WI38 (cell line): ENCODE results near the gene BCAS3.

Experiments
- H3K4me3 ChIP-seq: 2 replicates; pipeline ENCODE4 v1.5.1; 2011; ENCODE audit warnings: low read depth, mild to moderate bottlenecking, control low read depth, low read length
- TF ChIP-seq, protein P1 (sequence below): IDR thresholded peaks from 2 replicates; pipeline ENCODE4 v1.5.1; 2012; ENCODE audit warnings: low read depth, mild to moderate bottlenecking, control low read depth, low read length

Gene BCAS3

DNA sequence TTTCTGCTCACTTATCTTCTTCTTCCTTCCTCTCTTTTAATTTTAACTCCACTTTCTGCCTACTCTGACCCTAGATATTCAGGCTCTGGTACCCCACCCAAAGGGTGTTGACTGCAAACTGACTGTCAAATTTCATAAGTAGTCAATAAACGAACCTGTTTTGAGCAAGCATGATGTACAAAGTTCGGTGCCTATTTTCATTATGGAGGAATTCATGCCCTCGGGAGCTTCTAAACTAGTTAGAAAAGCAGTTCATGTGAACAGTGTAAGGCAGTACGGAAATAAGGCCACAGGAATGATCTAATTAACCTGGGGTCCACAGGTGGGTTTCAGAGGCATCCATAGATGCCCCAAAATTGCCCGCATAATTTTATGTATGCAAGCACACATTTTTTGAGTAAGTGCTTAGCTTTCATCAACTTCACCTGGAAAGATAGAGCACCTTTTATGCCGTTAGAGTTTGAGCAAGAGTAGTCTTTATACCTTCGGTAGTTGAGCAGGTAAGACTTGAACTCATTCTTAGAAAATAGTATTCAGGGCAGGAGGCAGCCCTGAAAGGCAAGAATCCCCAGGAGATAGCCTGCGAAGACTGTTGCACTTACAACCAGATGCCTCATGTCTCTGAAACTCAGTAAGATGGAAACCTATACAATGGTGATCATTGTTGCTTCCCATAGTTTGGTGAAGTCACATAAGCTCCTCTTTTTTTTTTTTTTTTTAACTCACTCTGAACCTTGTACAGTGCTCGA, 685.4 kb downstream of the BCAS3 start:
- H3K4me3 ChIP-seq = no peak overlapping the region
- TF ChIP-seq, protein P1, sequence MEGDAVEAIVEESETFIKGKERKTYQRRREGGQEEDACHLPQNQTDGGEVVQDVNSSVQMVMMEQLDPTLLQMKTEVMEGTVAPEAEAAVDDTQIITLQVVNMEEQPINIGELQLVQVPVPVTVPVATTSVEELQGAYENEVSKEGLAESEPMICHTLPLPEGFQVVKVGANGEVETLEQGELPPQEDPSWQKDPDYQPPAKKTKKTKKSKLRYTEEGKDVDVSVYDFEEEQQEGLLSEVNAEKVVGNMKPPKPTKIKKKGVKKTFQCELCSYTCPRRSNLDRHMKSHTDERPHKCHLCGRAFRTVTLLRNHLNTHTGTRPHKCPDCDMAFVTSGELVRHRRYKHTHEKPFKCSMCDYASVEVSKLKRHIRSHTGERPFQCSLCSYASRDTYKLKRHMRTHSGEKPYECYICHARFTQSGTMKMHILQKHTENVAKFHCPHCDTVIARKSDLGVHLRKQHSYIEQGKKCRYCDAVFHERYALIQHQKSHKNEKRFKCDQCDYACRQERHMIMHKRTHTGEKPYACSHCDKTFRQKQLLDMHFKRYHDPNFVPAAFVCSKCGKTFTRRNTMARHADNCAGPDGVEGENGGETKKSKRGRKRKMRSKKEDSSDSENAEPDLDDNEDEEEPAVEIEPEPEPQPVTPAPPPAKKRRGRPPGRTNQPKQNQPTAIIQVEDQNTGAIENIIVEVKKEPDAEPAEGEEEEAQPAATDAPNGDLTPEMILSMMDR = no peak

DNA sequence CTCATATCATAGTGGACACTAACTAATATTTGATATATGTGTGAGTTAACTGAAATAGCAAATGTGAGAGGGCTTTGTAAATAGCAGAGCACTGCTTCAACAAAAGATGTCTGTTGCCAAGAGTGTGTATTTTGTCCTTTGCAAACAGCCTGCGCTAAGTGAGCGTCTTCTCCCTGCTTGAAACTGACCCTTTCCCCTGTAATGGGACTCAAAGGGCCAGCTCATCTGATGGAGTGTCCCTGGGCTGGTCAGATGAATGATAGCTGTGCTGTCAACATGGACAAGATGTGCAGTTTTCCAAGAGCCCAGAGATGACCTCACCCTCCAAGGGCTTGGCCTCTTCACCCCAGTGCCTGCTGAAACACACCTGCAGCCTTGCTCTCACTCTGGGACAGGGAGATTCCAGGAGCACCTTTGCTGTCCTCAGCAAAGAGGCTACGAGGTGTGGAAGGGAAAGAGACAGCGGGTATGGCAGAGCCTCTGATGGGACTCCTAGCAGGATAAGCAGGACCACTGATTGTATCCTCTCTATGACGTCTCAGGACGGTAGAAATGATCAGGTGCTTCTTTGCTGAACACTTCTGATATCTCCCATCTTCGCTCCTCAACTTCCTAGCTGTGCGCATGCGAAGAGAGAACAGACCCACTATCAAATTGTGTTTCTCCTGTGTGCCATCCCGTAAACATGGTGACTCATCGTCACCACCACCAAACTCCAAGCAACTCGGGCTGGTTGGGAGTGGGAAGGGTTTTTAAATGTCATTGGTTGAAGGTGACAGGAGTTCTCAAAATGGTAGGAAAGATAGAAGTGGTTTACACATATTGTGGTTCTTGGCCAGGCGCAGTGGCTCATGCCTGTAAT, 686.2 kb downstream of the BCAS3 start:
- no peak overlapping the region for H3K4me3 ChIP-seq
- TF ChIP-seq, protein P1 = no peak

DNA sequence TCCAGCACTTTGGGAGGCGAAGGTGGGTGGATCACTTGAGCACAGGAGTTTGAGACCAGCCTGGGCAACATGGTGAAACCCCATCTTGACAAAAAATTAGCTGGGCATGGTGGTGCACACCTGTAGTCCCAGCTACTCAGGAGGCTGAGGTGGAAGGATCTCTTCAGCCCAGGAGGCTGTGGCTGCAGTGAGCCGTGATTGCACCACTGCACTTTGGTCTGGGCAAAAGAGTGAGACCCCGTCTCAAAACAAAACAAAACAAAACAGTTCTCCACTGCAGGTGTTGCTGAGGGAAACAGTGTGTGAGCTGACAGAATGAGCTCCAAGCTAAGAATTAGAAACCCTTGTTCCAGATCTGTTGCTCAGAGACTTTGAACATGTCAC, 686.8 kb downstream of the BCAS3 start:
- TF ChIP-seq, protein P1 = no peak
- no peak overlapping the region for H3K4me3 ChIP-seq

DNA sequence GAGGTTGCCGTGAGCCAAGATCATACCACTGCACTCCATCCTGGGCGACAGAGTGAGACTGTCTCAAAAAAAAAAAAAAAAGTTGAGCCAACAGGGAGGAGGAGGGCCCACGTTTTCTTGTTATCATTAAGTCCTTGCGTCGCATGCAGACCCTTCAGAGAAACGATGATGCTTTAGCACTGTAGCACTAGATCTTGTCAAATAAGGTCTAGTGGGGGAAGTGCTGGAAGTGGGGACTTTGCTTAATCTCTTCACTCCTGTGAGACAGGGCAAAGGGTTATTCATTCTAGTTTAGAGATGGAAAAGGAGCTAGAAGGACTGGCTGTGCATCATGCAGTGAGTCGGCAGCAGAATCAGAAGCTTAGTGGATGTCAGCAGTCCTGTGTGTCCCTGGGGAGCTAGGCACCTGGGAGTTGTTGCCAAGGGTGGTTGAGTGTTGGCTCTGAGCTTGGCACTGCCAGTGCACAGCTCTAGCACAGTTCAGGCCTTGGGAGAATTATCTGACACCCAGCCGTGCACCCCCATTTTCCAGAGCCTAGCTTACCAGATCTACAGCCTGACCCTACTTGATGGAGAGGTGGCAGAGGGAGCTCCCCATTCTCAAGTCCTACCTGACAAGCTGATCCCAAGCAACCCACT, 688.5 kb downstream of the BCAS3 start:
- TF ChIP-seq, protein P1 = no peak
- H3K4me3 ChIP-seq = no peak overlapping the region

DNA sequence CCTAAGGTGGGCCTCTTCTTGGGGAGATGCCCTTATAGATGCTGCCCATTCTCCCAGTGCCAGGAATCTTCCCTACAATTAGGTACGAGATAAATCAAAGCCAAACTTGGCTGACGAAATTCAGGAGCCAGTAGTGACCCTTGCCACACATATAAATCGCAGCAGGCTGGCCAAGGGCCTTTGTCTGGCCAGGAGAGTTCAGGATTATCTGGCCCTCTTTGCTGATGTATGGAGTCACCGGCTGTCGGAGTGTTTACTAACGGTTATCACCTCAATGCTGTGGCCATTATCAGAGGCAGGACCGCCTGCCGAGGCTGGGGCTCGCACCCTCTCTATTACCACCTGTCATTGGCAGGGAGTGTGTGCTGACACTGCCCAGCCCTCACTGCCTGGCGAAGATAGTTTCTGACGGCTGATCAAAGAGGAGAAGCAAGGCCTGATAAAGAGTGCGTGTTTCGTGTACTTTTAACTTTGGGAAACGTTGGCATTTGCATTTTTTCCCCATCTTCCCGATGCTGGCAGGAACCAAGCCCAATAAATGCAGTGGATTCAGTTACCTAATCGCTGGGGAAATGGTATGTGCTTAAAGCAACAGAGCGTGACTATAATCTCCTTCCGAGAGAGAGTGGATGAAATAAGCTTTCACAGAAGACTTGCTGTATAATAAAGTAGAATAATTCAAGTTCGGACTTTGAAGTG, 689.2 kb downstream of the BCAS3 start:
- TF ChIP-seq, protein P1 = no peak
- H3K4me3 ChIP-seq = no peak overlapping the region

DNA sequence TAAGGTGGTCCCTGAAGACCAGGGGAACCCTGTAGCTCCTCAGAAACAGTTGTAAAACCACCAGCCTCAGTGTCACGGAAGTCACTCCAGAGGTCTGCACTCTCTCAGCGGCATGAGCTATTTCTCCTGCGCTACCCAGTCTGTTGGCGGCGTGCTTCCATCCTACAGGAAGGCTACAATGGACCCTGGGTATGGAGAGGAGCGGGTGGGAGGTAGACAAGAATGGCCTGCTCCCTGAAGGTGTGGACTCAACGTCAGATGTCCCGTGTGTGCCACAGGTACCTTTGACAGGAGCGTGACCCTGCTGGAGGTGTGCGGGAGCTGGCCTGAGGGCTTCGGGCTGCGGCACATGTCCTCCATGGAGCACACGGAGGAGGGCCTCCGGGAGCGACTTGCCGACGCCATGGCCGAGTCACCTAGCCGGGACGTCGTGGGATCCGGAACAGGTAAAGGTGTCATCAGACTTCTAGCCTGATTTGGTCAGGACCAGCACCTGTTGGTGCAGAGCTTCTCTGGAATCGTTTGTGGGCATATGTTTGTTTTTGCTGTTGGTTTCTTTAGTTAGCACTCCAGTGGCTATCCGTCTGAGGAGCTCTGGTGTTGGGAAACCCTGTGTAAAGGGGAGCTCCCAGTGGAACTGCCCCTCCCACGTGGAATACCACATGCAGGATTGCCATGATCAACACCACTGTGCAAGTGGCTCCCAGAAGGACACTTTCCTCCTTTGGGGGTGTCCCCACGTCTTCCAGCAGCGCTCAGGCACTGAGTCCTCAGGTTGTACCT, 690.6 kb downstream of the BCAS3 start:
- no peak overlapping the region for H3K4me3 ChIP-seq
- TF ChIP-seq, protein P1 = no peak
